ENCODE measurements around the gene RTEL1. TPM values are rescaled to one million over a fixed set of nuclear protein-coding genes. Genes with fewer than 3 reads are reported as not detected.
A peak's percentile ranks its signal among the peaks of the same experiment; 100 is the strongest.

RTEL1 gene
- polyA plus RNA-seq (2013), result 9.9 and 10.1 TPM in 2 replicates

- Histone ChIP-seq H3K4me3 (ENCODE audit: low read depth, low read length) (peak within 1 kb of the TSS; percentile 90), H3K27me3 (ENCODE audit: insufficient read depth, low read length) (no peaks in the 10 kb centered on the region), H4K91ac (ENCODE audit: low read depth, low read length) (peak within 1 kb of the TSS; percentile 60), H2AK5ac (ENCODE audit: low read length) (peak within 1 kb of the TSS; percentile 50), H2AFZ (ENCODE audit: insufficient read depth, low read length, poor library complexity) (peak within 1 kb of the TSS; percentile 94), H3K14ac (ENCODE audit: low read length) (peak within 1 kb of the TSS; percentile 87), H3K9ac (ENCODE audit: low read length) (peak within 1 kb of the TSS; percentile 83), H3K4ac (ENCODE audit: low read depth, low read length) (peak within 1 kb of the TSS; percentile 61), H3K9me3 (ENCODE audit: insufficient read depth, low read depth, low read length) (no peaks in the 10 kb centered on the region), H3K23ac (ENCODE audit: low read length) (no peak within 1 kb of the TSS), H2BK120ac (ENCODE audit: insufficient read depth, low read length, poor library complexity) (peak within 1 kb of the TSS; percentile 54), H3K79me1 (ENCODE audit: low read length) (peaks cover 10% of the 10 kb centered on the region), H3K79me2 (ENCODE audit: control insufficient read depth, insufficient read depth, low read length, poor library complexity) (peaks cover 4% of the 10 kb centered on the region), H3K4me2 (ENCODE audit: low read length) (peak within 1 kb of the TSS; percentile 79), H2BK5ac (ENCODE audit: low read depth, low read length, poor library complexity) (peak within 1 kb of the TSS; percentile 85), H2BK12ac (ENCODE audit: low read length) (peak within 1 kb of the TSS; percentile 9), H3K4me1 (ENCODE audit: control insufficient read depth in 1 of 2, insufficient read depth in 2 of 2, low read length in 2 of 2) (peaks cover 8 to 20% of the 10 kb centered on the region in 2 experiments), H4K8ac (ENCODE audit: low read depth, low read length) (peak within 1 kb of the TSS; percentile 99), H3K36me3 (ENCODE audit: control insufficient read depth in 1 of 2, insufficient read depth in 2 of 2, low read length in 2 of 2) (peaks cover 22 to 25% of the 10 kb centered on the region in 2 experiments), H4K12ac (ENCODE audit: low read depth, low read length) (peak within 1 kb of the TSS; percentile 96), H3K18ac (ENCODE audit: low read length) (peak within 1 kb of the TSS; percentile 84), H3K27ac (ENCODE audit: low read depth, low read length) (peak within 1 kb of the TSS; percentile 28)
- WGBS (ENCODE audit: extremely low coverage, insufficient coverage, insufficient read length), result no CpG with 5 or more reads among the region's 73 CpGs
- DNase-seq, result peak; percentile 92 to 97
Observed at GRCh38 chr20:63657937-63658748, at the start of gene RTEL1. Gene RTEL1, plus strand, starts transcription at chr20:63658312. Its CDS starts 1,091 bp downstream, at chr20:63659403.

- H3K9me3 ChIP-seq (ENCODE audit: insufficient read depth, low read depth, low read length), result peaks cover 8% of the 10 kb centered on the region
- H3K4me3 ChIP-seq (ENCODE audit: low read depth, low read length), result no peak overlapping the region
- no peak overlapping the region for H4K8ac ChIP-seq (ENCODE audit: low read depth, low read length)
- H3K4me1 ChIP-seq (ENCODE audit: control insufficient read depth in 1 of 2, insufficient read depth in 2 of 2, low read length in 2 of 2), result no peaks in the 10 kb centered on the region
- no peak overlapping the region for H2BK5ac ChIP-seq (ENCODE audit: low read depth, low read length, poor library complexity)
- no peak overlapping the region for H3K27ac ChIP-seq (ENCODE audit: low read depth, low read length)
- peaks cover 13 to 14% of the 10 kb centered on the region in 2 experiments for H3K36me3 ChIP-seq (ENCODE audit: control insufficient read depth in 1 of 2, insufficient read depth in 2 of 2, low read length in 2 of 2)
- no peak overlapping the region for H4K91ac ChIP-seq (ENCODE audit: low read depth, low read length)
- no peak overlapping the region for H3K18ac ChIP-seq (ENCODE audit: low read length)
- no peak overlapping the region for H2BK120ac ChIP-seq (ENCODE audit: insufficient read depth, low read length, poor library complexity)
- no peak overlapping the region for H3K23ac ChIP-seq (ENCODE audit: low read length)
- H3K4me2 ChIP-seq (ENCODE audit: low read length), result no peak overlapping the region
- H2AK5ac ChIP-seq (ENCODE audit: low read length), result no peak overlapping the region
- no peak overlapping the region for H2AFZ ChIP-seq (ENCODE audit: insufficient read depth, low read length, poor library complexity)
- no peak overlapping the region for H4K12ac ChIP-seq (ENCODE audit: low read depth, low read length)
- no peak overlapping the region for H3K14ac ChIP-seq (ENCODE audit: low read length)
- DNase-seq, result no peak
- no peak overlapping the region for H3K9ac ChIP-seq (ENCODE audit: low read length)
- no peak overlapping the region for H2BK12ac ChIP-seq (ENCODE audit: low read length)
- H3K4ac ChIP-seq (ENCODE audit: low read depth, low read length), result no peak overlapping the region
- no CpG with 5 or more reads among the region's 17 CpGs for WGBS (ENCODE audit: extremely low coverage, insufficient coverage, insufficient read length)
- no peaks in the 10 kb centered on the region for H3K79me1 ChIP-seq (ENCODE audit: low read length)
- no peaks in the 10 kb centered on the region for H3K27me3 ChIP-seq (ENCODE audit: insufficient read depth, low read length)
- H3K79me2 ChIP-seq (ENCODE audit: control insufficient read depth, insufficient read depth, low read length, poor library complexity), result no peaks in the 10 kb centered on the region
Observed at GRCh38 chr20:63610581-63611435, 47.3 kb upstream of the RTEL1 start.

GRCh38 chr20:63611646-63612045 is 46.5 kb upstream of the RTEL1 start:
- Histone ChIP-seq H3K18ac (ENCODE audit: low read length) (no peak overlapping the region), H3K23ac (ENCODE audit: low read length) (no peak overlapping the region), H3K14ac (ENCODE audit: low read length) (no peak overlapping the region), H3K4me3 (ENCODE audit: low read depth, low read length) (no peak overlapping the region), H4K8ac (ENCODE audit: low read depth, low read length) (no peak overlapping the region), H3K9me3 (ENCODE audit: insufficient read depth, low read depth, low read length) (peaks cover 8% of the 10 kb centered on the region), H3K36me3 (ENCODE audit: control insufficient read depth in 1 of 2, insufficient read depth in 2 of 2, low read length in 2 of 2) (peaks cover 17 to 19% of the 10 kb centered on the region in 2 experiments), H4K12ac (ENCODE audit: low read depth, low read length) (no peak overlapping the region), H3K27me3 (ENCODE audit: insufficient read depth, low read length) (no peaks in the 10 kb centered on the region), H2BK5ac (ENCODE audit: low read depth, low read length, poor library complexity) (no peak overlapping the region), H2BK12ac (ENCODE audit: low read length) (no peak overlapping the region), H2AFZ (ENCODE audit: insufficient read depth, low read length, poor library complexity) (no peak overlapping the region), H2AK5ac (ENCODE audit: low read length) (no peak overlapping the region), H3K4me1 (ENCODE audit: control insufficient read depth in 1 of 2, insufficient read depth in 2 of 2, low read length in 2 of 2) (no peaks in the 10 kb centered on the region), H3K79me1 (ENCODE audit: low read length) (no peaks in the 10 kb centered on the region), H3K9ac (ENCODE audit: low read length) (no peak overlapping the region), H3K4me2 (ENCODE audit: low read length) (no peak overlapping the region), H3K79me2 (ENCODE audit: control insufficient read depth, insufficient read depth, low read length, poor library complexity) (no peaks in the 10 kb centered on the region), H3K27ac (ENCODE audit: low read depth, low read length) (no peak overlapping the region), H2BK120ac (ENCODE audit: insufficient read depth, low read length, poor library complexity) (no peak overlapping the region), H4K91ac (ENCODE audit: low read depth, low read length) (no peak overlapping the region), H3K4ac (ENCODE audit: low read depth, low read length) (no peak overlapping the region)
- no CpG with 5 or more reads among the region's 10 CpGs for WGBS (ENCODE audit: extremely low coverage, insufficient coverage, insufficient read length)
- DNase-seq, result no peak

- Histone ChIP-seq H4K91ac (ENCODE audit: low read depth, low read length) (no peak overlapping the region), H3K79me2 (ENCODE audit: control insufficient read depth, insufficient read depth, low read length, poor library complexity) (no peaks in the 10 kb centered on the region), H4K12ac (ENCODE audit: low read depth, low read length) (no peak overlapping the region), H4K8ac (ENCODE audit: low read depth, low read length) (no peak overlapping the region), H3K27ac (ENCODE audit: low read depth, low read length) (no peak overlapping the region), H3K36me3 (ENCODE audit: control insufficient read depth in 1 of 2, insufficient read depth in 2 of 2, low read length in 2 of 2) (peaks cover 24 to 26% of the 10 kb centered on the region in 2 experiments), H3K18ac (ENCODE audit: low read length) (no peak overlapping the region), H3K9ac (ENCODE audit: low read length) (no peak overlapping the region), H3K14ac (ENCODE audit: low read length) (no peak overlapping the region), H2BK5ac (ENCODE audit: low read depth, low read length, poor library complexity) (no peak overlapping the region), H3K79me1 (ENCODE audit: low read length) (no peaks in the 10 kb centered on the region), H2AFZ (ENCODE audit: insufficient read depth, low read length, poor library complexity) (no peak overlapping the region), H3K27me3 (ENCODE audit: insufficient read depth, low read length) (no peaks in the 10 kb centered on the region), H3K23ac (ENCODE audit: low read length) (no peak overlapping the region), H3K4me3 (ENCODE audit: low read depth, low read length) (no peak overlapping the region), H3K4me1 (ENCODE audit: control insufficient read depth in 1 of 2, insufficient read depth in 2 of 2, low read length in 2 of 2) (no peaks in the 10 kb centered on the region), H3K4ac (ENCODE audit: low read depth, low read length) (no peak overlapping the region), H3K9me3 (ENCODE audit: insufficient read depth, low read depth, low read length) (peaks cover 8% of the 10 kb centered on the region), H2BK120ac (ENCODE audit: insufficient read depth, low read length, poor library complexity) (no peak overlapping the region), H2AK5ac (ENCODE audit: low read length) (no peak overlapping the region), H3K4me2 (ENCODE audit: low read length) (no peak overlapping the region), H2BK12ac (ENCODE audit: low read length) (no peak overlapping the region)
- DNase-seq, result no peak
- no CpG with 5 or more reads among the region's 20 CpGs for WGBS (ENCODE audit: extremely low coverage, insufficient coverage, insufficient read length)
Observed at GRCh38 chr20:63612276-63612931, 45.7 kb upstream of the RTEL1 start.

Measured in trophoblast cell (in vitro differentiated cells and primary cell).